ENCODE data around the gene IFT74. TPM values are rescaled to one million over a fixed set of nuclear protein-coding genes. Genes with fewer than 3 reads are reported as not detected.

Gene IFT74
- total and polyA plus RNA-seq, 2 experiments from 2014 or later = 12.6 to 15.3 TPM

DNA sequence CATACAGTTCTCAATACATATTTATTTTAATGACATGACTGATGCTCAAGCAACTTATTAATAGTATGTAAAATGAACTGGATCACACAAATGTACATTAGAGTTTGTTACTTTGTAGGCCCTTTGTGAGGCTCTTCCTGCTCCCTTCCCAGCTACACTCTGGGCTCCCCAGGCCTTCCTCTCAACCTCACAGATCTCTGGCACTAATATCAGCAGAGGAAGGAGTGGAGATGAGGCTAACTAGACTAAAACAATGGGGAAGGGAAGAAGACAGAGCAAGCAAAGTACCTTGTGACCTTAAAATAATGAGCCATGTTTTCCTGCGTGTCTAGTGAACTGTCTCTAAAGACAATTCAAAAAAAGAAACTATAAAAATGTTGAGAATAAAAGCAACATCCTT lies 122.5 kb downstream of the IFT74 start:
- Histone ChIP-seq H3K27me3 (no peaks in the 10 kb centered on the region), H3K27ac (no peak overlapping the region), H3K4me2 (no peak overlapping the region), H3K9me3 (ENCODE audit: low read depth) (no peaks in the 10 kb centered on the region), H3K79me2 (no peaks in the 10 kb centered on the region), H3K4me3 (no peak overlapping the region), H3K4me1 (ENCODE audit: insufficient read depth) (no peaks in the 10 kb centered on the region), H2AFZ (no peak overlapping the region), H4K20me1 (ENCODE audit: insufficient read depth, poor library complexity, severe bottlenecking) (no peaks in the 10 kb centered on the region), H3K9me2 (replicated peaks; ENCODE audit: insufficient read depth) (no peaks in the 10 kb centered on the region), H3K36me3 (replicated peaks; ENCODE audit: insufficient read depth, low read depth) (no peaks in the 10 kb centered on the region)
- 93% methylated on average over 1 of the region's 1 CpG for WGBS (ENCODE audit: low lambda C conversion rate, missing lambda C conversion rate)
- TF ChIP-seq EZH2phosphoT487 (IDR thresholded peaks at IDR 0.05; ENCODE audit: low read depth, severe bottlenecking, unreplicated experiment) (no peak), EZH2 (IDR thresholded peaks at IDR 0.05; ENCODE audit: borderline replicate concordance) (no peak), CTCF (IDR thresholded peaks at IDR 0.05; ENCODE audit: poor library complexity) (no peak)
- no peak for DNase-seq (ENCODE audit: low spot score)

- Histone ChIP-seq H3K27ac (no peak overlapping the region), H2AFZ (no peak overlapping the region), H4K20me1 (ENCODE audit: insufficient read depth, poor library complexity, severe bottlenecking) (no peaks in the 10 kb centered on the region), H3K9me3 (ENCODE audit: low read depth) (no peaks in the 10 kb centered on the region), H3K79me2 (no peaks in the 10 kb centered on the region), H3K4me2 (no peak overlapping the region), H3K36me3 (replicated peaks; ENCODE audit: insufficient read depth, low read depth) (no peaks in the 10 kb centered on the region), H3K4me3 (no peak overlapping the region), H3K4me1 (ENCODE audit: insufficient read depth) (no peaks in the 10 kb centered on the region), H3K9me2 (replicated peaks; ENCODE audit: insufficient read depth) (no peaks in the 10 kb centered on the region), H3K27me3 (no peaks in the 10 kb centered on the region)
- DNase-seq (ENCODE audit: low spot score) = no peak
- no peak for TF ChIP-seq EZH2phosphoT487 (IDR thresholded peaks at IDR 0.05; ENCODE audit: low read depth, severe bottlenecking, unreplicated experiment)
- TF ChIP-seq CTCF (IDR thresholded peaks at IDR 0.05; ENCODE audit: poor library complexity) = no peak
- no peak for TF ChIP-seq EZH2 (IDR thresholded peaks at IDR 0.05; ENCODE audit: borderline replicate concordance)
- 92% methylated on average over 5 of the region's 5 CpGs for WGBS (ENCODE audit: low lambda C conversion rate, missing lambda C conversion rate)
Measured at GRCh38 chr9:27085456-27085855, 129.2 kb downstream of the IFT74 start.

GRCh38 chr9:27086818-27087680 lies 130.8 kb downstream of the IFT74 start:
- H3K9me3 ChIP-seq (ENCODE audit: low read depth) = no peaks in the 10 kb centered on the region
- no peak for TF ChIP-seq EZH2 (IDR thresholded peaks at IDR 0.05; ENCODE audit: borderline replicate concordance)
- TF ChIP-seq CTCF (IDR thresholded peaks at IDR 0.05; ENCODE audit: poor library complexity) = no peak
- TF ChIP-seq EZH2phosphoT487 (IDR thresholded peaks at IDR 0.05; ENCODE audit: low read depth, severe bottlenecking, unreplicated experiment) = no peak
- H3K4me3 ChIP-seq = no peak overlapping the region
- no peaks in the 10 kb centered on the region for H3K27me3 ChIP-seq
- H3K27ac ChIP-seq = peak overlapping the region; percentile 55
- no peaks in the 10 kb centered on the region for H3K4me1 ChIP-seq (ENCODE audit: insufficient read depth)
- no peaks in the 10 kb centered on the region for H3K36me3 ChIP-seq (replicated peaks; ENCODE audit: insufficient read depth, low read depth)
- peak; percentile 11 for DNase-seq (ENCODE audit: low spot score)
- H3K4me2 ChIP-seq = peak overlapping the region; percentile 52
- H2AFZ ChIP-seq = no peak overlapping the region
- WGBS (ENCODE audit: low lambda C conversion rate, missing lambda C conversion rate) = 45% methylated on average over 11 of the region's 11 CpGs
- H4K20me1 ChIP-seq (ENCODE audit: insufficient read depth, poor library complexity, severe bottlenecking) = no peaks in the 10 kb centered on the region
- H3K9me2 ChIP-seq (replicated peaks; ENCODE audit: insufficient read depth) = no peaks in the 10 kb centered on the region
- H3K79me2 ChIP-seq = no peaks in the 10 kb centered on the region
